ENCODE measurements around the gene BRD9.
"Not testable (repeated sequence)": the region's sequence is repeated elsewhere in the genome, so short reads cannot be mapped to it uniquely, and the experiment has no call there.

BRD9 gene

DNA sequence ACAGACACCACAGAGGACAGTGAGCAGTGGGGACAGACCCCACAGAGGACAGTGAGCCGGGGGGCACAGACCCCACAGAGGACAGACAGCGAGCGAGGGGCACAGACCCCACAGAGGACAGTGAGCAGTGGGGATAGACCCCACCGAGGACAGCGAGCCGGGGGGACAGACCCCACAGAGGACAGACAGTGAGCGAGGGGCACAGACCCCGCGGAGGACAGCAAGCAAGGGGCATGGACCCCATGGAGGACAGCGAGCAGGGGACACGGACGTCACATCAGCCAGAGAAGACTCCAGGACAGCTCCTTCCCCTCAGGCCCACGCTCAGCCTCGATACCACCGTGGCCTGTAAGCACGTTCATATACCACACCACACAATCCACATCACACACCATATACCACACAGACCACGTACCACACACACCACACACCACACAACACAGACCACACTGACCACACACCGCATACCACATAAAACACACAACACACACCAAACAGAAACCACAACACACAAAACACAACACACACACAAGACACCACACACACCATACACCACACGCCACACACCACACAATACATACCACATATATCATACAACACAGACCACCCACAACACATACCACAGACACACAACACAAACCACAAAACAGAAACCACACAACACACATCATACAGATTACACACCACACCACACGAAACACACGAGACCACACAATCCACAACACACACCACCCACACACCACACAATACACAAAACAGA is 36.6 kb downstream of the BRD9 start:
- Histone ChIP-seq H3K9me3 (ENCODE audit: control insufficient read depth in 2 of 2, low read length in 2 of 2) (no peaks in the 10 kb centered on the region), H3K36me3 (ENCODE audit: control insufficient read depth in 2 of 2, insufficient read depth in 2 of 2, low read length in 2 of 2) (peaks cover 0 to 3% of the 10 kb centered on the region in 2 donors), H3K27ac (ENCODE audit: low read length) (no peak overlapping the region), H3K27me3 (ENCODE audit: control insufficient read depth in 1 of 2, insufficient read depth in 2 of 2, low read length in 2 of 2) (peaks cover 5 to 9% of the 10 kb centered on the region in 2 donors), H3K9ac (ENCODE audit: low read length in 2 of 2) (no peak overlapping the region), H3K4me3 (ENCODE audit: low read length in 2 of 2) (no peak overlapping the region), H3K4me1 (ENCODE audit: control insufficient read depth, insufficient read depth, low read length) (no peaks in the 10 kb centered on the region)

DNA sequence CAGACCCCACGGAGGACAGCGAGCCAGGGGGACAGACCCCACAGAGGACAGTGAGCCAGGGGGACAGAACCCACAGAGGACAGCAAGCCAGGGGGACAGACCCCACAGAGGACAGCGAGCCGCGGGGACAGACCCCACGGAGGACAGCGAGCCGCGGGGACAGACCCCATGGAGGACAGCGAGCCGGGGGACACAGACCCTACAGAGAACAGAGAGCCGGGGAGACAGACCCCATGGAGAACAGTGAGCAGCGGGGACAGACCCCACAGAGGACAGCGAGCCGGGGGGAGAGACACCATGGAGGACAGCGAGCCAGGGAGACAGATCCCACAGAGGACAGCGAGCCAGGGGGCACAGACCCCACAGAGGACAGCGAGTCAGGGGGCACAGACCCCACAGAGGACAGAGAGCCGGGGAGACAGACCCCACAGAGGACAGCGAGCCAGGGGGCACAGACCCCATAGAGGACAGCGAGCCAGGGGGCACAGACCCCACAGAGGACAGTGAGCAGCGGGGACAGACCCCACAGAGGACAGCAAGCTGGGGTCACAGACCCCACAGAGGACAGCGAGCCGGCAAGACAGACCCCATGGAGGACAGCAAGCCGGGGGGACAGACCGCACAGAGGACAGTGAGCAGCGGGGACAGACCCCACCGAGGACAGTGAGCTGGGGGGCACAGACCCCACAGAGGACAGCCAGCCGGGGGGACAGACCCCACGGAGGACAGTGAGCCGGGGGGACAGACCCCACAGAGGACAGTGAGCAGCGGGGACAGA is 37.4 kb downstream of the BRD9 start:
- H3K36me3 ChIP-seq (ENCODE audit: control insufficient read depth in 2 of 2, insufficient read depth in 2 of 2, low read length in 2 of 2), result peaks cover 0 to 3% of the 10 kb centered on the region in 2 donors
- H3K27ac ChIP-seq (ENCODE audit: low read length), result no peak overlapping the region
- H3K9me3 ChIP-seq (ENCODE audit: control insufficient read depth in 2 of 2, low read length in 2 of 2), result no peaks in the 10 kb centered on the region
- H3K4me1 ChIP-seq (ENCODE audit: control insufficient read depth, insufficient read depth, low read length), result peaks cover 2% of the 10 kb centered on the region
- H3K4me3 ChIP-seq (ENCODE audit: low read length in 2 of 2), result no peak overlapping the region
- H3K9ac ChIP-seq (ENCODE audit: low read length in 2 of 2), result no peak overlapping the region
- peaks cover 7 to 14% of the 10 kb centered on the region in 2 donors for H3K27me3 ChIP-seq (ENCODE audit: control insufficient read depth in 1 of 2, insufficient read depth in 2 of 2, low read length in 2 of 2)

DNA sequence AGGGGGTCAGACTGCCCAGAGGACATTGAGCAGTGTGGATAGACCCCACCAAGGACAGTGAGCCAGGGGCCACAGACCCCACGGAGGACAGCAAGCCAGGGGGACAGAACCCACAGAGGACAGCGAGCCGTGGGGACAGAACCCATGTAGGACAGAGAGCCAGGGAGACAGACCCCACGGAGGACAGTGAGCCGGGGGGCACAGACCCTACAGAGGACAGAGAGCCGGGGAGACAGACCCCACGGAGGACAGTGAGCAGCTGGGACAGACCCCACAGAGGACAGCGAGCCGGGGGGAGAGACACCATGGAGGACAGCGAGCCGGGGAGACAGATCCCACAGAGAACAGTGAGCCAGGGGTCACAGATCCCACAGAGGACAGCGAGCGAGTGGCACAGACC is 38.4 kb downstream of the BRD9 start:
- Histone ChIP-seq H3K9me3 (ENCODE audit: control insufficient read depth in 2 of 2, low read length in 2 of 2) (no peaks in the 10 kb centered on the region), H3K9ac (ENCODE audit: low read length in 2 of 2) (no peak overlapping the region), H3K4me1 (ENCODE audit: control insufficient read depth, insufficient read depth, low read length) (peaks cover 4% of the 10 kb centered on the region), H3K27me3 (ENCODE audit: control insufficient read depth in 1 of 2, insufficient read depth in 2 of 2, low read length in 2 of 2) (peaks cover 12 to 18% of the 10 kb centered on the region in 2 donors), H3K4me3 (ENCODE audit: low read length in 2 of 2) (no peak overlapping the region), H3K27ac (ENCODE audit: low read length) (no peak overlapping the region), H3K36me3 (ENCODE audit: control insufficient read depth in 2 of 2, insufficient read depth in 2 of 2, low read length in 2 of 2) (peaks cover 0 to 2% of the 10 kb centered on the region in 2 donors)

DNA sequence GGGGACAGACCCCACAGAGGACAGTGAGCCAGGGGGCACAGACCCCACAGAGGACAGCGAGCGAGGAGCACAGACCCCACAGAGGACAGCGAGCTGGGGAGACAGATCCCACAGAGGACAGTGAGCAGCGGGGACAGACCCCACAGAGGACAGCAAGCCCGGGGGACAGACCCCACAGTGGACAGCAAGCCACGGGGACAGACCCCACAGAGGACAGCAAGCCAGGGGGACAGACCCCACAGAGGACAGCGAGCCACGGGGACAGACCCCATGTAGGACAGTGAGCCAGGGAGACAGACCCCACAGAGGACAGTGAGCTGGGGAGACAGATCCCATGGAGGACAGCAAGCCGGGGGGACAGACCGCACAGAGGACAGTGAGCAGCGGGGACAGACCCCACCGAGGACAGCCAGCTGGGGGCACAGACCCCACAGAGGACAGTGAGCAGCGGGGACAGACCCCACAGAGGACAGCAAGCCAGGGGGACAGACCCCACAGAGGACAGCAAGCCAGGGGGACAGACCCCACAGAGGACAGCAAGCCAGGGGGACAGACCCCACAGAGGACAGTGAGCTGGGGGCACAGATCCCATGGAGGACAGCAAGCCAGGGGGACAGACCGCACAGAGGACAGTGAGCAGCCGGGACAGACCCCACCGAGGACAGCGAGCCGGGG is 39.0 kb downstream of the BRD9 start:
- H3K27me3 ChIP-seq (ENCODE audit: control insufficient read depth in 1 of 2, insufficient read depth in 2 of 2, low read length in 2 of 2), result peaks cover 12 to 18% of the 10 kb centered on the region in 2 donors
- H3K4me3 ChIP-seq (ENCODE audit: low read length in 2 of 2); H3K9ac ChIP-seq (ENCODE audit: low read length in 2 of 2); H3K9me3 ChIP-seq (ENCODE audit: control insufficient read depth in 2 of 2, low read length in 2 of 2); H3K36me3 ChIP-seq (ENCODE audit: control insufficient read depth in 2 of 2, insufficient read depth in 2 of 2, low read length in 2 of 2); H3K27ac ChIP-seq (ENCODE audit: low read length); H3K4me1 ChIP-seq (ENCODE audit: control insufficient read depth, insufficient read depth, low read length): not testable (repeated sequence)

DNA sequence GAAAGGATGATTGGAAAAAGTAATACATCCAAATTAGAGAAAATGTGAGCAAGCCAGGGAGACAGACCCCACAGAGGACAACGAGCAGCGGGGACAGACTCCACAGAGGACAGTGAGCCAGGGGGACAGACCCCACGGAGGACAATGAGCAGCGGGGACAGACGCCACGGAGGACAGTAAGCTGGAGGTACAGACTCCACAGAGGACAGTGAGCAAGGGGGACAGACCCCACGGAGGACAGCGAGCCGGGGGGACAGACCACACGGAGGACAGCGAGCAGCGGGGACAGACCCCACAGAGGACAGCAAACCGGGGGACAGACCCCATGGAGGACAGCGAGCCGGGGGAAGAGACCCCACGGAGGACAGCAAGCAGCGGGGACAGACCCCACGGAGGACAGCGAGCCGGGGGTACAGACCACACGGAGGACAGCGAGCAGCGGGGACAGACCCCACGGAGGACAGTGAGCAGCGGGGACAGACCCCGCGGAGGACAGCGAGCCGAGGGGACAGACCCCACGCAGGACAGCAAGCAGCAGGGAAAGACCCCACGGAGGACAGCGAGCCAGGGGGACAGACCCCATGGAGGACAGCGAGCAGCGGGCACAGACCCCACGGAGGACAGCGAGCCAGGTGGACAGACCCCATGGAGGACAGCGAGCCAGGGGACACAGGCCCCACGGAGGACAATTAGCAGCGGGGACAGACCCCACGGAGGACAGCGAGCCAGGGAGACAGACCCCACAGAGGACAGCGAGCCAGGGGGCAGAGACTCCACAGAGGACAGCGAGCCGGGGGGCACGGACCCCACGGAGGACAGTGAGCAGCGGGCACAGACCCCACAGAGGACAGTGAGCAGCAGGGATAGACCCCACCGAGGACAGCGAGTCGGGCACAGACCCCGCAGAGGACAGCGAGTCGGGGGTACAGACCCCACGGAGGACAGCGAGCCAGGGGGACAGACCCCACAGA is 39.9 kb downstream of the BRD9 start:
- Histone ChIP-seq H3K9me3 (ENCODE audit: control insufficient read depth in 2 of 2, low read length in 2 of 2) (no peaks in the 10 kb centered on the region), H3K27me3 (ENCODE audit: control insufficient read depth in 1 of 2, insufficient read depth in 2 of 2, low read length in 2 of 2) (peaks cover 12 to 18% of the 10 kb centered on the region in 2 donors), H3K9ac (ENCODE audit: low read length in 2 of 2) (no peak overlapping the region)

DNA sequence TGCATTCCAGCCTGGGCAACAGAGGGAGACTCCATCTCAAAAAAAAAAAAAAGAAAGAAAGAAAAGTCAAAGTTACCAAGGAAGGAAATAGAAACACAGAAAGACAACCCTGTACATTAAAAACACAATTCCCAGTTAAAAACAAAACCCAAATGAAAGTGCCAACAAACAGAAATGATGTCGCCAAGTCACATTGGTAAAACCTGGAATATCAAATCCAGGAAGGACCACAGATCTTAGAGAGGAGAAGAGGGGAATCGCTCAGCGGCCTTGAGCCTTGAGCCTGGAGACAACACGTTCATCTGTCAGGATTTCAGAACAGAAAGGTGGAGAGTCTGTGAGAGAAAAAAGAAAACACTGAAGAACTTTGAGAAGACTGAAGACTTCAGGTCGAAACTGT is 40.6 kb downstream of the BRD9 start:
- Histone ChIP-seq H3K27me3 (ENCODE audit: control insufficient read depth in 1 of 2, insufficient read depth in 2 of 2, low read length in 2 of 2) (peaks cover 12 to 18% of the 10 kb centered on the region in 2 donors), H3K4me3 (ENCODE audit: low read length in 2 of 2) (no peak overlapping the region), H3K4me1 (ENCODE audit: control insufficient read depth, insufficient read depth, low read length) (peaks cover 4% of the 10 kb centered on the region), H3K9me3 (ENCODE audit: control insufficient read depth in 2 of 2, low read length in 2 of 2) (no peaks in the 10 kb centered on the region), H3K27ac (ENCODE audit: low read length) (no peak overlapping the region), H3K36me3 (ENCODE audit: control insufficient read depth in 2 of 2, insufficient read depth in 2 of 2, low read length in 2 of 2) (no peaks in the 10 kb centered on the region), H3K9ac (ENCODE audit: low read length in 2 of 2) (no peak overlapping the region)

More for the DNA sequence above, 39.9 kb downstream of the BRD9 start:
- H3K4me3 ChIP-seq (ENCODE audit: low read length in 2 of 2), result no peak overlapping the region
- no peak overlapping the region for H3K27ac ChIP-seq (ENCODE audit: low read length)
- peaks cover 4% of the 10 kb centered on the region for H3K4me1 ChIP-seq (ENCODE audit: control insufficient read depth, insufficient read depth, low read length)
- no peaks in the 10 kb centered on the region for H3K36me3 ChIP-seq (ENCODE audit: control insufficient read depth in 2 of 2, insufficient read depth in 2 of 2, low read length in 2 of 2)

DNA sequence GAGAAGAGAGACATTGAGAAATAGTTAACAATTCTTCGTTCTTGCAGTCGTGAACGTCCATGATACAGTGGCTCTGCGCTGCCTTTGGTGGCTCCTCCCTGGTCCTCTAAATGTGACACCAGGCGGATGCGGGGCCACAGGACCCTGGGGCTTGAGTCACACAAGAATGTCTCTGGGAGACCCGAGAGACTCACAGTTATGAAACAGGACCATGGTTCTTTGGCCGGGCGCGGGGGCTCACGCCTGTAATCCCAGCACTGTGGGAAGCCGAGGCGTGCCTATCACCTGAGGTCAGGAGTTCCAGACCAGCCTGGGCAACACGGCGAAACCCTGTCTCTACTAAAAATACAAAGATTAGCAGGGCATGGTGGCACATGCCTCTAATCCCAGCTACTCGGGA is 41.0 kb downstream of the BRD9 start:
- Histone ChIP-seq H3K9ac (ENCODE audit: low read length in 2 of 2) (no peak overlapping the region), H3K27me3 (ENCODE audit: control insufficient read depth in 1 of 2, insufficient read depth in 2 of 2, low read length in 2 of 2) (peaks cover 12 to 18% of the 10 kb centered on the region in 2 donors), H3K36me3 (ENCODE audit: control insufficient read depth in 2 of 2, insufficient read depth in 2 of 2, low read length in 2 of 2) (no peaks in the 10 kb centered on the region), H3K4me3 (ENCODE audit: low read length in 2 of 2) (no peak overlapping the region), H3K27ac (ENCODE audit: low read length) (no peak overlapping the region), H3K4me1 (ENCODE audit: control insufficient read depth, insufficient read depth, low read length) (peaks cover 4% of the 10 kb centered on the region), H3K9me3 (ENCODE audit: control insufficient read depth in 2 of 2, low read length in 2 of 2) (no peaks in the 10 kb centered on the region)

DNA sequence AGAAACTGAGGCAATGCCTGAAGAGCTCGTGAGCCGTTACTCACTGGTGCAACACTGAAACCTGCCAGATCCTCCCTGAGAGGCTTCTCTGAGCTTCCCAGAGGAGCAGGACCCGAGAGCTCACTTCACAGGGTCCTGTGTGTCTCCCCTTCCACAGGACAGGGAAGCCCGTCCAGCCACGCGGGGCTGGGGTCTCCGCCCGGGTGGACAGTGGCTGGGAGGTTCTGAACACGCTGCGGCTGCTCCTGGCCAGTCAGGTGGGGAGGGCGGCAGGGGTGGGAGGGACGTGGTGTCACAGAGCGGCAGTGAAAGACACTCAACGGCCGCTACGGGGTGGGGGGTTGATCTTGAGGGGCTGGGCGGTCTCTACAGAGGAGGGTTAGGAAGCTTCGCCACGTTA is 41.5 kb downstream of the BRD9 start:
- Histone ChIP-seq H3K4me1 (ENCODE audit: control insufficient read depth, insufficient read depth, low read length) (peaks cover 4% of the 10 kb centered on the region), H3K4me3 (ENCODE audit: low read length in 2 of 2) (no peak overlapping the region), H3K9me3 (ENCODE audit: control insufficient read depth in 2 of 2, low read length in 2 of 2) (no peaks in the 10 kb centered on the region), H3K27me3 (ENCODE audit: control insufficient read depth in 1 of 2, insufficient read depth in 2 of 2, low read length in 2 of 2) (peaks cover 12 to 18% of the 10 kb centered on the region in 2 donors), H3K36me3 (ENCODE audit: control insufficient read depth in 2 of 2, insufficient read depth in 2 of 2, low read length in 2 of 2) (no peaks in the 10 kb centered on the region), H3K9ac (ENCODE audit: low read length in 2 of 2) (no peak overlapping the region), H3K27ac (ENCODE audit: low read length) (no peak overlapping the region)

DNA sequence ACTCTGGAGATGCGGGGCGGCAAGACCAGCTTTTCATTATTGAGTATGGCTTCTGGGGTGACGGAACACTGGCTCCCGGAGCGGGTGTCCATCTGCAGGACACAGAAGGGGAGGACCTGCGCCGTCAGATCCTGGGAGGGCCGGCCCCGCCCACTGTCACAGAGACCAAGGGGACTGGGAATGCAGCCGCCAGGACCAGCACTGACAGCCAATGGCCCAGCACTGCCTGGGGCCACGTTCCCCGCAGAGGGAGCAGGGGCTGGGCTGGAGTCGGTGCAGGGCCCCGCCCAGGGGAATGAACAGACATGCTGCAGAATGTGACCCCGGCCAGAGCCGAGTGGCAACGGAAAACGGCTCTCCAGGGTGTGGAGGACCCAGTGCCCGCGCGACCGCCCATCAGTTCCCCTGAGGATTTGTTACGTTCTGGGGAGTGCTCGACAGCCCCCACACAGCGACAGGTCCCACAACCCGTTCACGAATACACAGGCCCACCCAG is 42.0 kb downstream of the BRD9 start, which contains the start of gene ZDHHC11:
Gene ZDHHC11 (minus strand): TSS at position 476 of the 496 bp plus-strand sequence. CDS start 384 bp downstream, at position 92.
- H3K9me3 ChIP-seq (ENCODE audit: control insufficient read depth in 2 of 2, low read length in 2 of 2), result no peaks in the 10 kb centered on the region
- no peak within 1 kb of the TSS for H3K27ac ChIP-seq (ENCODE audit: low read length)
- no peak within 1 kb of the TSS for H3K9ac ChIP-seq (ENCODE audit: low read length in 2 of 2)
- H3K36me3 ChIP-seq (ENCODE audit: control insufficient read depth in 2 of 2, insufficient read depth in 2 of 2, low read length in 2 of 2), result no peaks in the 10 kb centered on the region
- peaks cover 12 to 18% of the 10 kb centered on the region in 2 donors for H3K27me3 ChIP-seq (ENCODE audit: control insufficient read depth in 1 of 2, insufficient read depth in 2 of 2, low read length in 2 of 2)
- H3K4me1 ChIP-seq (ENCODE audit: control insufficient read depth, insufficient read depth, low read length), result peaks cover 4% of the 10 kb centered on the region
- H3K4me3 ChIP-seq (ENCODE audit: low read length in 2 of 2), result peak within 1 kb of the TSS in 1 of 2 donors; percentile 22
